Measurements from ENCODE around the gene ELMO1. TPM values are rescaled to one million over a fixed set of nuclear protein-coding genes. Genes with fewer than 3 reads are reported as not detected.

Gene ELMO1
- total and polyA plus RNA-seq, 12 donors, result 7.5 to 46.8 (median 14.9) TPM

DNA sequence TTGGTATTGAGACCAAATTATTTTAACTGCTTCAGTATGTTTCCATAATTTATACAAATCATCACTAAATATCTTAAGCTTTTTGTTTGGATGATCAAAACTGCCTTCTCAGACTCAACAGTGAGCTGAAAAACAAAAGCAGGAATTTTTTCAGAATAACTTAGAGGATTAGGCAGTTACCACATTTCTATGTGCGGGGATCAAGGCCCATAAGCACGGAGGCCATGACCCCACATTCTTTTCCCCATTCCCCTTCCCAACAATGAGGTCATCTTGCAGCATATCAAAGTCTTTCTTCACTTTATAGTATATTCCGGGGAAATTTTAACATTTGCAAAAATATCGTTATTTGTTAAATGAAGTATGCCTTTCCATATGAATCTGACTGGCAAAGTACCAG, 125.8 kb downstream of the ELMO1 start:
- WGBS, 4 donors, result 82 to 93% (median 90%) methylated on average over 4 of the region's 4 CpGs
- no peak overlapping the region for H3K27ac ChIP-seq
- TF ChIP-seq, protein P1, sequence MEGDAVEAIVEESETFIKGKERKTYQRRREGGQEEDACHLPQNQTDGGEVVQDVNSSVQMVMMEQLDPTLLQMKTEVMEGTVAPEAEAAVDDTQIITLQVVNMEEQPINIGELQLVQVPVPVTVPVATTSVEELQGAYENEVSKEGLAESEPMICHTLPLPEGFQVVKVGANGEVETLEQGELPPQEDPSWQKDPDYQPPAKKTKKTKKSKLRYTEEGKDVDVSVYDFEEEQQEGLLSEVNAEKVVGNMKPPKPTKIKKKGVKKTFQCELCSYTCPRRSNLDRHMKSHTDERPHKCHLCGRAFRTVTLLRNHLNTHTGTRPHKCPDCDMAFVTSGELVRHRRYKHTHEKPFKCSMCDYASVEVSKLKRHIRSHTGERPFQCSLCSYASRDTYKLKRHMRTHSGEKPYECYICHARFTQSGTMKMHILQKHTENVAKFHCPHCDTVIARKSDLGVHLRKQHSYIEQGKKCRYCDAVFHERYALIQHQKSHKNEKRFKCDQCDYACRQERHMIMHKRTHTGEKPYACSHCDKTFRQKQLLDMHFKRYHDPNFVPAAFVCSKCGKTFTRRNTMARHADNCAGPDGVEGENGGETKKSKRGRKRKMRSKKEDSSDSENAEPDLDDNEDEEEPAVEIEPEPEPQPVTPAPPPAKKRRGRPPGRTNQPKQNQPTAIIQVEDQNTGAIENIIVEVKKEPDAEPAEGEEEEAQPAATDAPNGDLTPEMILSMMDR (IDR thresholded peaks at IDR 0.05), result no peak
- TF ChIP-seq POLR2A (IDR thresholded peaks at IDR 0.05), result no peak
- H3K27me3 ChIP-seq, result no peaks in the 10 kb centered on the region
- H3K4me3 ChIP-seq, result no peak overlapping the region
- no peaks in the 10 kb centered on the region for H3K4me1 ChIP-seq (replicated peaks in 1 of 2)
- no peaks in the 10 kb centered on the region for H3K36me3 ChIP-seq (replicated peaks in 1 of 2)
- H3K9me3 ChIP-seq (replicated peaks in 1 of 3), result no peaks in the 10 kb centered on the region
- intact Hi-C loops (cut with DNase I), result no loop called here
- DNase-seq, result no peak

DNA sequence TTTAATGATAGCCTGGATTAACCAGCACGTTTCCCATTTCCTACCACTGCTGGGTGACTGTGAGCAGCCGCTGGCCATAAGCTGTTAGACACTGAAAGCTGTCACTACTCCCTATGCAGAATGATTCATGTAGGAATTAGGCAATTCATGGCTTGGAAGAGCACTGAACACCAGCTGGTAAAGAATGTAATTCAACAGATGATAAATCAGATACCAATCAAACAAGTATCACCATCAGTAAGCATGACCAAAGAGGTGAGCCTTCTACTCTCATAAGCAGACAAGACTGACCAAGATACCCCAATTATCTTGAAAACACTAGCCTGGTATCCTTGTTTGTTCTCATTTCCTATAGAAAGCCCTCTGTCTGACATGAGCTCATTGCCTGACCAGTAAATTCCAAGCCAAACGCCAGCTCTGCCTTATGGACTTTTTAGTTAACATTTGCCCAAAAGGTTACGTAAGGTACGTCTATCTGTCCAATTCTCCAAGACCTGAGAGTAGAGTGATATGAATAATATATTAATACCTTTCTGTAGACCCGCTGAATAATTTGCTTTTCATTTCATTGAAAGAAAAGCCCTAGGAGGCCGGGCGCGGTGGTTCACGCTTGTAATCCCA, 127.7 kb downstream of the ELMO1 start:
- Histone ChIP-seq H3K4me1 (replicated peaks in 1 of 2) (peaks cover 0 to 8% of the 10 kb centered on the region in 2 donors), H3K36me3 (replicated peaks in 1 of 2) (no peaks in the 10 kb centered on the region), H3K9me3 (replicated peaks in 1 of 3) (no peaks in the 10 kb centered on the region), H3K4me3 (no peak overlapping the region), H3K27me3 (no peaks in the 10 kb centered on the region), H3K27ac (no peak overlapping the region)
- no peak for DNase-seq
- intact Hi-C loops (cut with DNase I), result no loop called here
- TF ChIP-seq, protein P1 (IDR thresholded peaks at IDR 0.05), result no peak
- TF ChIP-seq POLR2A (IDR thresholded peaks at IDR 0.05), result no peak
- WGBS, 4 donors, result 90 to 94% (median 91%) methylated on average over 10 of the region's 10 CpGs

DNA sequence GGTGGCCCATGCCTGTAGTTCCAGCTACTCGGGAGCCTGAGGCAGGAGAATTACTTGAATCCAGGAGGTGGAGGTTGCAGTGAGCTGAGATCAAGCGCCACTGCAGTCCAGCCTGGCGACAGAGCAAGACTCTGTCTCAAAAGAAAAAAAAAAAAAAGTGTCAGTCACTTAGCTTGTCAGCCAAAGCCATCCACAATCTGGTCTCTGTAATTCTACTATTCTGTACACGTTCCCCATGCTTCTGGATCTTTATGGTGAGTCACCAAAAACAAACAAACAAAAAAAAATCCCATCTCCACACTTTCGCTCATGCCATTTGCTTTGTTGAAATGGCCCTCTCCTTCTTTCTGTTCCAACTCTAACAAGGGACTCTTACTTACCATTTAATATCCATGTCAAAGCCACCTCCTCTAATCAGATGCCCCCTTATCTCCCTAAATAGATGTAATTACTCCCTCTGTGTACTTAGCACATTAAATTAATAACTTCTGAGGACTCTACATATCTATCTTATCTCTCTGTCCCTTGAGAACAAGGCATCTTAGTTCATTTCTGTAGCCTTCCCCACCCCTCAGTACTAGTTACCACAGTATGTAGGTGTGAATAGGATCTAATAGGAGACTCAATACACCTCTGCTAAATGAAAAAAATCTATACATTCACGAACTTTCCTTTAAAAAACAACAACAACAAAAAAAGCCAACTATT, 128.4 kb downstream of the ELMO1 start:
- H3K4me1 ChIP-seq (replicated peaks in 1 of 2), result peaks cover 0 to 13% of the 10 kb centered on the region in 2 donors
- TF ChIP-seq POLR2A (IDR thresholded peaks at IDR 0.05), result no peak
- TF ChIP-seq, protein P1 (IDR thresholded peaks at IDR 0.05), result no peak
- DNase-seq, result no peak
- intact Hi-C loops (cut with DNase I), result no loop called here
- no peaks in the 10 kb centered on the region for H3K27me3 ChIP-seq
- no peak overlapping the region for H3K4me3 ChIP-seq
- no peaks in the 10 kb centered on the region for H3K9me3 ChIP-seq (replicated peaks in 1 of 3)
- no peak overlapping the region for H3K27ac ChIP-seq
- WGBS, 4 donors, result 72 to 85% (median 79%) methylated on average over 6 of the region's 6 CpGs
- H3K36me3 ChIP-seq (replicated peaks in 1 of 2), result no peaks in the 10 kb centered on the region

DNA sequence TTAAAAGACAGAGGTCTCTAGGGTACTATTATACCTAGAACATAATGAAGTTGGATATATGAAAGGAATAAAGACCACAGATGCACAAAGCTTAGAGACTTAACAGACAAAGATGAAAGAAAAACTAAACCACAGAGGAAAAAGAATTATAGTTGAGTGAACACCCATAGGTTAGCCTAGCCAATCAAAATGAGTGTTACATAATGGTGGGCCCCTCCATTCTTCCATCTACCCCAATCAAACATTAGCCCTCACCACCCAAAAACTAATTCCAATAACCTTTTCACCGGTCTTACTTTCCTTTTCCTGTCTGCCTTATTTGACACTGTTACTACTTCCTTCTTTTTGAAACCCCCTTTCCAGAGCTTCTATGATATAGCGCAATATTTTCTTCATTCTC, 130.1 kb downstream of the ELMO1 start:
- intact Hi-C loops (cut with DNase I), result no loop called here
- Histone ChIP-seq H3K36me3 (replicated peaks in 1 of 2) (no peaks in the 10 kb centered on the region), H3K4me1 (replicated peaks in 1 of 2) (peaks cover 0 to 16% of the 10 kb centered on the region in 2 donors), H3K27ac (no peak overlapping the region), H3K4me3 (no peak overlapping the region), H3K27me3 (no peaks in the 10 kb centered on the region), H3K9me3 (replicated peaks in 1 of 3) (no peaks in the 10 kb centered on the region)
- TF ChIP-seq POLR2A (IDR thresholded peaks at IDR 0.05), result no peak
- TF ChIP-seq, protein P1 (IDR thresholded peaks at IDR 0.05), result no peak
- WGBS, 4 donors, result 75 to 84% (median 81%) methylated on average over 2 of the region's 2 CpGs
- no peak for DNase-seq

Data from adrenal gland (tissue), 12 donors.